GM12874 (cell line): ENCODE measurements around the gene ATP8B4.

Experiments used
- TF ChIP-seq, protein P1 (sequence below): IDR thresholded peaks from 2 replicates; pipeline ENCODE4 v1.5.1; 2011; ENCODE audit warnings: low read depth, mild to moderate bottlenecking, control low read depth, low read length, moderate library complexity; ENCODE audit not compliant: insufficient read depth

ATP8B4 gene, protein sequence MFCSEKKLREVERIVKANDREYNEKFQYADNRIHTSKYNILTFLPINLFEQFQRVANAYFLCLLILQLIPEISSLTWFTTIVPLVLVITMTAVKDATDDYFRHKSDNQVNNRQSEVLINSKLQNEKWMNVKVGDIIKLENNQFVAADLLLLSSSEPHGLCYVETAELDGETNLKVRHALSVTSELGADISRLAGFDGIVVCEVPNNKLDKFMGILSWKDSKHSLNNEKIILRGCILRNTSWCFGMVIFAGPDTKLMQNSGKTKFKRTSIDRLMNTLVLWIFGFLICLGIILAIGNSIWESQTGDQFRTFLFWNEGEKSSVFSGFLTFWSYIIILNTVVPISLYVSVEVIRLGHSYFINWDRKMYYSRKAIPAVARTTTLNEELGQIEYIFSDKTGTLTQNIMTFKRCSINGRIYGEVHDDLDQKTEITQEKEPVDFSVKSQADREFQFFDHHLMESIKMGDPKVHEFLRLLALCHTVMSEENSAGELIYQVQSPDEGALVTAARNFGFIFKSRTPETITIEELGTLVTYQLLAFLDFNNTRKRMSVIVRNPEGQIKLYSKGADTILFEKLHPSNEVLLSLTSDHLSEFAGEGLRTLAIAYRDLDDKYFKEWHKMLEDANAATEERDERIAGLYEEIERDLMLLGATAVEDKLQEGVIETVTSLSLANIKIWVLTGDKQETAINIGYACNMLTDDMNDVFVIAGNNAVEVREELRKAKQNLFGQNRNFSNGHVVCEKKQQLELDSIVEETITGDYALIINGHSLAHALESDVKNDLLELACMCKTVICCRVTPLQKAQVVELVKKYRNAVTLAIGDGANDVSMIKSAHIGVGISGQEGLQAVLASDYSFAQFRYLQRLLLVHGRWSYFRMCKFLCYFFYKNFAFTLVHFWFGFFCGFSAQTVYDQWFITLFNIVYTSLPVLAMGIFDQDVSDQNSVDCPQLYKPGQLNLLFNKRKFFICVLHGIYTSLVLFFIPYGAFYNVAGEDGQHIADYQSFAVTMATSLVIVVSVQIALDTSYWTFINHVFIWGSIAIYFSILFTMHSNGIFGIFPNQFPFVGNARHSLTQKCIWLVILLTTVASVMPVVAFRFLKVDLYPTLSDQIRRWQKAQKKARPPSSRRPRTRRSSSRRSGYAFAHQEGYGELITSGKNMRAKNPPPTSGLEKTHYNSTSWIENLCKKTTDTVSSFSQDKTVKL

DNA sequence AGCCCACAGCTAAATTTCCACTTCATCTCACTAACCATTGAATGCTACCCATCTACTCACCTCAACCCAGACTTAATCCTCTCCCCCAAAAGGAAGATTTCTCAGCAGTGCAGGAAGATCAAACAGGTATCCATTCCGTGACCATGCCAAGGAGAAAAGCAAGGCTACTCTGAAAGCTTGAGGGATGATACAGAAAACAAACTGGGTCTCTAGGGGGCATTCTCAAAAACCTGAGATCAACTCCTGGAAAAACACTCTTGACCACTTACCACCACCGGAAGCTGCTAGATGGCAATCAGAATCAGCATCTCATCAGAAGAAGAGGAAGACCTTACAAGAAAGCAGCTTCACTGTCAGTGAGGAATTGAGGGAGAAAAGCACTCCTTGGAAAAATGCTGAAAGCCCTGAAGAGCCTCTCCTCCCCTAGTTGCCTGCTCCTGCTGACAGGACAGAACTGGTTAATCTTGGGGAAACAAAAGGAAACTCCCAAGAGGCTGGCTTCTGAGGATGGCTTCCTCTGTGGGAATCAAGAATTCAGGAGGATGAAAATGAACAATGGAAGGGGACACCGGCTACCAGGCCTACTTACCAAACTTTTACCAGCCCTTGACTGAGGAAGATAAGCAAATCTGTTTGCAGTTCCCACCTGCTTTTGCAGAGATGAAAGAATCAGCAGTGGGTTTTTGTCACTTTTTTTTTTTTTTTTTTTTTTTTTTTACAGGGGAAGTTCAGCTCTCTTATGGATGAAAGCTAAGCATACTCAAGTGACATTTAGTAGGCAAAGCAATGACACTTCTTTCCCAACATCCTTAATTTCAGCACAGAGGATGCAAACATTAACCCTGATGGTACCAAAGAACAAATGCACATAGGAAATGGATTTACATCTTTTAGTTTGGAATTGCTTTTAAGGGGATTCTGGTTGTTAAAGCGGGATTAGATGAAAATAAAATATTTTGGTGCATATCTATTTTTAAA is at the start of gene ATP8B4:
TSS of gene ATP8B4 (minus strand) at position 171 of the 978 bp plus-strand sequence. CDS start 12,267 bp downstream, outside the sequence.
- TF ChIP-seq, protein P1, sequence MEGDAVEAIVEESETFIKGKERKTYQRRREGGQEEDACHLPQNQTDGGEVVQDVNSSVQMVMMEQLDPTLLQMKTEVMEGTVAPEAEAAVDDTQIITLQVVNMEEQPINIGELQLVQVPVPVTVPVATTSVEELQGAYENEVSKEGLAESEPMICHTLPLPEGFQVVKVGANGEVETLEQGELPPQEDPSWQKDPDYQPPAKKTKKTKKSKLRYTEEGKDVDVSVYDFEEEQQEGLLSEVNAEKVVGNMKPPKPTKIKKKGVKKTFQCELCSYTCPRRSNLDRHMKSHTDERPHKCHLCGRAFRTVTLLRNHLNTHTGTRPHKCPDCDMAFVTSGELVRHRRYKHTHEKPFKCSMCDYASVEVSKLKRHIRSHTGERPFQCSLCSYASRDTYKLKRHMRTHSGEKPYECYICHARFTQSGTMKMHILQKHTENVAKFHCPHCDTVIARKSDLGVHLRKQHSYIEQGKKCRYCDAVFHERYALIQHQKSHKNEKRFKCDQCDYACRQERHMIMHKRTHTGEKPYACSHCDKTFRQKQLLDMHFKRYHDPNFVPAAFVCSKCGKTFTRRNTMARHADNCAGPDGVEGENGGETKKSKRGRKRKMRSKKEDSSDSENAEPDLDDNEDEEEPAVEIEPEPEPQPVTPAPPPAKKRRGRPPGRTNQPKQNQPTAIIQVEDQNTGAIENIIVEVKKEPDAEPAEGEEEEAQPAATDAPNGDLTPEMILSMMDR: no peak

DNA sequence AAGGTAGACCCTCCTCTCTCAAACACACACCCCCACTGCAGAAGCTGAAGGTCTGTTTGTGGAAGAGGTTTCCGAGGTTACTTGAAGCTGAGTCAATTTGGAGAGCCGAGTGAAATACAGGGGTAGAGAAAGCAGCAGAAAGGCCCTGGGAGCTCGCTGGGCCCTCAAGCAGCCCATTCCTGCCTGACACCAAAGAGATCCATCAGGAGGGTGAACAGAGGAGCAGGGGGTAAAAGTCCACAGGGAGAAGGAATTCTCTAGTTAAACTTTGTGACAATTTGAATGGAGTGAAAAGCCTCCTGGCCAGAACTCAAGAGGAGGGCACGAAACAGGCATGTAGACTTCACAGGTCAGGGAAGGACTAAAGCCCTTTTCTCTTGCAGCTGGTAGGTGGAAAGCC is 49.3 kb upstream of the ATP8B4 start:
- TF ChIP-seq, protein P1: no peak

DNA sequence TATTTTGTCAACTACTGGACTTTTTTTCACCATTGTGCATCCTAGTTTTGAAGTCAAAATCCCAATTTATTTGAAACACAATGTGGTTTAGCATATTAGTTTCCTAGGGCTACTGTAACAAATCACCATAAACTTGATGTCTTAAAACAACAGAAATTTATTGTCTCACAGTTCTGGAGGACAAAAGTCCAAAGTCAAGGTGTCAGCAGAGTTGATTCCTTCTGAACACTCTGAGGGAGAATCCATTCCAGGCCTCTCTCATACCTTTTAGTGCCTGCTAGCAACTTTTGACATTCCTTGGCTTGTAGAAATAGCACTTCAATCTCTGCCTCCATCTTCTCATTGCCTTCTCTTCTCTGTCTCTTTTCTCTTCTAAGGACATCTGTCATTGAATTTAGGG is 48.1 kb upstream of the ATP8B4 start:
- TF ChIP-seq, protein P1: no peak

DNA sequence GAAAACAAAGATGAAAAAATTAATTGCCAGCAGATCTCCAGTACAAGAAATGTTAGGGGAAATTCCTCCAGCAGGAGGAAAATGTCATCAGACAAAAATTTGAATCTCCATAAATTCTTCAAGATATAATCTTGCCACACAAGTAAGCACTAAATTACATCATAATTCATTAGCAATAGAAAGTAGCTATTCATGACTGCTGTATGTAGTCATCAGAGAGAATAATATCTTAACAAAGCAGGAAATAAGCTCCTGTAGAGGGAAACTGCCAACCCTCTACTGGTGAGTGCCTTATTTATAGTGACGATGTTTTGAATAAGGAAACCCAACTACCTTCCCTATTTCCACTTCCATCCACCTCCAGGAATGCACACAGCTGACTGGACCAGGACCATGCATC is 47.2 kb upstream of the ATP8B4 start:
- TF ChIP-seq, protein P1: no peak

DNA sequence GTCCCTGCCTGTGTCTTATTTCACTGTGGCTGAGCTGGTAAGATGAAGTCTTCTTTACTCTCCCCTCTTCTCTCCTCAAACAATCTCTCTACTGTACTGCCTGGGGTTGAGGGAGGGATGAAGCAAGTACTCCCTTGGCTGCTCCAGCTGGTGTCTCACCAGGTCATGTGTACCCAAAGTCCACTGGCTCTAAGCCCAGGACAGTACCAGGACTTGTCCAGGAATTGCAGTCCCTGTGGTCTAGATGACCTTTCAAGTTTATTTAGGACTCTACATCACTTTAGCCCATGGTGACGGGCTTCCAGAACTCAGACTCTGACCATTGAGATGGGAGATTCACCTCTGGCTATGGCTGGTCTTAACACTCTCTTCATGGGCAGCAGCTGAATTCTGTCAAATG is 45.4 kb upstream of the ATP8B4 start:
- TF ChIP-seq, protein P1: no peak

DNA sequence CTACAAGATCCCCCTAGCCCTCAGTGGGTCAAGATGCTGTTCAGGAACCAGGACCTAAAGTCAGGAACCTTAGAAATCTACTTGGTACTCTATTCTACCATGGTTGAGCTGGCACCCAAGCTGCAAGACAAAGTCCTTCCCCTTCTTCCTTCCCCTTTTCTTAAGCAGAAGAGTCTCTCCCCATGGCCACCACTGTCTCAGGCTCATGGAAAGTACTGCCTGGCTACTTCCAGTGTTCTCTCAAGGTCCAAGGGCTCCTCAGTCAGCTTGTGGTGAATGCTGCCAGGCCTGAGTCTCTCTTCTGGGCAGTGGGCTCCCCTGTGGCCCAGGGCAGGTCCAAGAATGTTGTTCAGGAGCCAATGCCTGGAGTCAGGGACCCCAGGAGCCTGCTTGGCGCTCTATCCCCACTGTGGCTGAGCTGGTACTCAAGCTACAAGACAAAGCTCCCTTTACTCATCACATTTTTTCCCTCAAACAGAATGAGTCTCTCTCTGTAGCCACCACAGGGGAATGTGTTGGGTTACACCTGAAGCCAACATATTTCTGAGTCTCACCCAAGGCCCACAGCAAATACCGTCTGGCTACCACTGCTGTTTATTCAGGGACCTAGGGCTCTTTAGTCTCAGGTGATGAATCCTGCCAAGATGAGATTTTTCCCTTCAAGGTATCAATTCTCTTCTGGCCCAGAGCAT is 44.8 kb upstream of the ATP8B4 start:
- TF ChIP-seq, protein P1: no peak
